Activated naive CD8-positive, alpha-beta T cell (primary cell): Measurements from ENCODE around the gene NCKAP5.

ENCODE experiments used
- H3K27ac Mint-ChIP-seq: one replicate; pipeline ENCODE4 v1.8.0; 2021; ENCODE audit warnings: mixed read lengths
- H3K27me3 Mint-ChIP-seq: one replicate; pipeline ENCODE4 v1.8.0; 2021; ENCODE audit warnings: mixed read lengths
- H3K36me3 Mint-ChIP-seq: one replicate; pipeline ENCODE4 v1.8.0; 2021; ENCODE audit warnings: mixed read lengths
- H3K4me1 Mint-ChIP-seq: one replicate; pipeline ENCODE4 v1.8.0; 2021; ENCODE audit warnings: low read depth, mixed read lengths
- H3K4me3 Mint-ChIP-seq: one replicate; pipeline ENCODE4 v1.8.0; 2021; ENCODE audit warnings: mild to moderate bottlenecking, mixed read lengths
- H3K9me3 Mint-ChIP-seq: one replicate; pipeline ENCODE4 v1.8.0; 2021; ENCODE audit warnings: low read depth, mixed read lengths

The NCKAP5 gene

GRCh38 chr2:132974467-132975095, 593.7 kb downstream of the NCKAP5 start:
- Mint-ChIP-seq H3K4me3 (no peak overlapping the region), H3K36me3 (no peaks in the 10 kb centered on the region), H3K27me3 (no peaks in the 10 kb centered on the region), H3K27ac (no peak overlapping the region), H3K9me3 (peaks cover 4% of the 10 kb centered on the region), H3K4me1 (no peaks in the 10 kb centered on the region)

- no peaks in the 10 kb centered on the region for H3K36me3 Mint-ChIP-seq
Measured at GRCh38 chr2:132971310-132972061, 596.8 kb downstream of the NCKAP5 start.

GRCh38 chr2:132969371-132969985, 598.8 kb downstream of the NCKAP5 start:
- H3K36me3 Mint-ChIP-seq, result no peaks in the 10 kb centered on the region
- H3K27me3 Mint-ChIP-seq, result no peaks in the 10 kb centered on the region
- H3K4me1 Mint-ChIP-seq, result no peaks in the 10 kb centered on the region
- no peak overlapping the region for H3K27ac Mint-ChIP-seq
- no peak overlapping the region for H3K4me3 Mint-ChIP-seq
- H3K9me3 Mint-ChIP-seq, result peaks cover 4% of the 10 kb centered on the region

More at GRCh38 chr2:132971310-132972061, 596.8 kb downstream of the NCKAP5 start:
- peaks cover 4% of the 10 kb centered on the region for H3K9me3 Mint-ChIP-seq
- H3K4me3 Mint-ChIP-seq, result no peak overlapping the region
- no peaks in the 10 kb centered on the region for H3K27me3 Mint-ChIP-seq
- H3K4me1 Mint-ChIP-seq, result no peaks in the 10 kb centered on the region
- no peak overlapping the region for H3K27ac Mint-ChIP-seq

- Mint-ChIP-seq H3K4me3 (no peak overlapping the region), H3K9me3 (peaks cover 4% of the 10 kb centered on the region), H3K36me3 (no peaks in the 10 kb centered on the region), H3K27ac (no peak overlapping the region), H3K4me1 (no peaks in the 10 kb centered on the region), H3K27me3 (no peaks in the 10 kb centered on the region)
Measured at GRCh38 chr2:132965460-132965859, 602.8 kb downstream of the NCKAP5 start.

- H3K9me3 Mint-ChIP-seq, result no peaks in the 10 kb centered on the region
- H3K36me3 Mint-ChIP-seq, result no peaks in the 10 kb centered on the region
- H3K27ac Mint-ChIP-seq, result no peak overlapping the region
- H3K4me1 Mint-ChIP-seq, result no peaks in the 10 kb centered on the region
- no peaks in the 10 kb centered on the region for H3K27me3 Mint-ChIP-seq
- H3K4me3 Mint-ChIP-seq, result no peak overlapping the region
Measured at GRCh38 chr2:132963161-132963560, 605.1 kb downstream of the NCKAP5 start.

GRCh38 chr2:132958887-132959286, 609.4 kb downstream of the NCKAP5 start:
- no peaks in the 10 kb centered on the region for H3K9me3 Mint-ChIP-seq
- H3K4me3 Mint-ChIP-seq, result no peak overlapping the region
- no peaks in the 10 kb centered on the region for H3K27me3 Mint-ChIP-seq
- no peaks in the 10 kb centered on the region for H3K4me1 Mint-ChIP-seq
- H3K27ac Mint-ChIP-seq, result no peak overlapping the region
- no peaks in the 10 kb centered on the region for H3K36me3 Mint-ChIP-seq

- Mint-ChIP-seq H3K4me1 (no peaks in the 10 kb centered on the region), H3K9me3 (no peaks in the 10 kb centered on the region), H3K27me3 (no peaks in the 10 kb centered on the region), H3K36me3 (no peaks in the 10 kb centered on the region), H3K4me3 (no peak overlapping the region), H3K27ac (no peak overlapping the region)
Measured at GRCh38 chr2:132955871-132956615, 612.2 kb downstream of the NCKAP5 start.

GRCh38 chr2:132953771-132954170, 614.5 kb downstream of the NCKAP5 start:
- no peak overlapping the region for H3K4me3 Mint-ChIP-seq
- H3K9me3 Mint-ChIP-seq, result no peaks in the 10 kb centered on the region
- H3K36me3 Mint-ChIP-seq, result no peaks in the 10 kb centered on the region
- no peaks in the 10 kb centered on the region for H3K4me1 Mint-ChIP-seq
- H3K27ac Mint-ChIP-seq, result no peak overlapping the region
- no peaks in the 10 kb centered on the region for H3K27me3 Mint-ChIP-seq

- no peak overlapping the region for H3K27ac Mint-ChIP-seq
- no peaks in the 10 kb centered on the region for H3K36me3 Mint-ChIP-seq
- H3K4me1 Mint-ChIP-seq, result no peaks in the 10 kb centered on the region
- H3K9me3 Mint-ChIP-seq, result no peaks in the 10 kb centered on the region
- H3K27me3 Mint-ChIP-seq, result no peaks in the 10 kb centered on the region
- no peak overlapping the region for H3K4me3 Mint-ChIP-seq
Measured at GRCh38 chr2:132951008-132951714, 617.1 kb downstream of the NCKAP5 start.

- Mint-ChIP-seq H3K9me3 (no peaks in the 10 kb centered on the region), H3K27me3 (no peaks in the 10 kb centered on the region), H3K27ac (no peak overlapping the region), H3K4me3 (no peak overlapping the region), H3K4me1 (no peaks in the 10 kb centered on the region), H3K36me3 (no peaks in the 10 kb centered on the region)
Measured at GRCh38 chr2:132949108-132949507, 619.2 kb downstream of the NCKAP5 start.

- H3K27ac Mint-ChIP-seq, result no peak overlapping the region
- H3K4me3 Mint-ChIP-seq, result no peak overlapping the region
- no peaks in the 10 kb centered on the region for H3K36me3 Mint-ChIP-seq
- no peaks in the 10 kb centered on the region for H3K27me3 Mint-ChIP-seq
- H3K4me1 Mint-ChIP-seq, result no peaks in the 10 kb centered on the region
- H3K9me3 Mint-ChIP-seq, result no peaks in the 10 kb centered on the region
Measured at GRCh38 chr2:132948211-132948610, 620.1 kb downstream of the NCKAP5 start.

GRCh38 chr2:132943829-132944228, 624.4 kb downstream of the NCKAP5 start:
- Mint-ChIP-seq H3K27ac (no peak overlapping the region), H3K9me3 (no peaks in the 10 kb centered on the region), H3K36me3 (no peaks in the 10 kb centered on the region), H3K27me3 (no peaks in the 10 kb centered on the region), H3K4me1 (no peaks in the 10 kb centered on the region), H3K4me3 (no peak overlapping the region)

- H3K27me3 Mint-ChIP-seq, result no peaks in the 10 kb centered on the region
- H3K4me1 Mint-ChIP-seq, result no peaks in the 10 kb centered on the region
- no peaks in the 10 kb centered on the region for H3K9me3 Mint-ChIP-seq
- H3K36me3 Mint-ChIP-seq, result no peaks in the 10 kb centered on the region
- H3K4me3 Mint-ChIP-seq, result no peak overlapping the region
- no peak overlapping the region for H3K27ac Mint-ChIP-seq
Measured at GRCh38 chr2:132941296-132942020, 626.8 kb downstream of the NCKAP5 start.

GRCh38 chr2:132937629-132938028, 630.6 kb downstream of the NCKAP5 start:
- no peak overlapping the region for H3K27ac Mint-ChIP-seq
- no peak overlapping the region for H3K4me3 Mint-ChIP-seq
- H3K4me1 Mint-ChIP-seq, result no peaks in the 10 kb centered on the region
- H3K36me3 Mint-ChIP-seq, result no peaks in the 10 kb centered on the region
- no peaks in the 10 kb centered on the region for H3K9me3 Mint-ChIP-seq
- no peaks in the 10 kb centered on the region for H3K27me3 Mint-ChIP-seq
